B cell (primary cell): ENCODE results near the gene HS1BP3. TPM values are rescaled to one million over a fixed set of nuclear protein-coding genes. Genes with fewer than 3 reads are reported as not detected.

ENCODE experiments used
- ATAC-seq: fragments of 200-7000 bp; cut with Tn5 transposase; one replicate; pipeline ENCODE4 v1.10.0; 2021; ENCODE audit warnings: low read depth, mild to moderate bottlenecking, moderate number of reproducible peaks, moderate library complexity
- CTCF ChIA-PET: fragments of 350-600 bp; sonication (Branson Sonifier 250); formaldehyde crosslinking; loops from one replicate; lab custom pipeline; 2021; ENCODE audit warnings: antibody characterized with exemption, inconsistent platforms; lab: Charles Lee
- POLR2A ChIA-PET: fragments of 350-600 bp; sonication (Branson Sonifier 250); formaldehyde crosslinking; loops from one replicate; lab custom pipeline; 2021; ENCODE audit warnings: antibody characterized with exemption; lab: Charles Lee
- DNase-seq: peaks from one replicate; pipeline ENCODE4 v3.0.0; 2013
- H2AFZ ChIP-seq: 2 replicates; pipeline ENCODE4 v1.6.1; 2012; ENCODE audit warnings: mild to moderate bottlenecking, low read depth, low read length; ENCODE audit not compliant: insufficient read depth, poor library complexity, severe bottlenecking
- H3K27ac ChIP-seq, 2 donors: 1 replicate in 1 of 2; 2 replicates in 1 of 2; pipeline ENCODE4 v1.5.1; 2012 to 2013; ENCODE audit warnings: low read length in 2 of 2, mild to moderate bottlenecking in 2 of 2, moderate library complexity in 1 of 2
- H3K27me3 ChIP-seq, 4 experiments: fragments of 200-600 bp in 1 of 4; sonication (generic) in 1 of 4; replicated peaks in 1 of 4; 1 replicate in 2 of 4; 2 replicates in 2 of 4; pipeline versions ENCODE4 v1.6.1 to v1.7.0; 2013 to 2016; ENCODE audit warnings: low read length in 3 of 4, mild to moderate bottlenecking in 2 of 4, mixed read lengths in 1 of 4, moderate library complexity in 1 of 4; ENCODE audit not compliant: insufficient read depth in 4 of 4, control insufficient read depth in 3 of 4; ENCODE audit errors: control extremely low read depth in 1 of 4
- H3K36me3 ChIP-seq, 2 experiments: replicated peaks in 1 of 2; 1 replicate in 1 of 2; 2 replicates in 1 of 2; pipeline versions ENCODE4 v1.6.1 to v1.7.1; 2013; ENCODE audit warnings: low read length in 1 of 2; ENCODE audit not compliant: insufficient read depth in 2 of 2, control insufficient read depth in 1 of 2; ENCODE audit errors: control extremely low read depth in 1 of 2, extremely low read depth in 1 of 2
- H3K4me1 ChIP-seq, 2 donors: fragments of 200-600 bp in 1 of 2; sonication (generic) in 1 of 2; 1 replicate in 1 of 2; 2 replicates in 1 of 2; pipeline versions ENCODE4 v1.5.1 to v1.6.1; 2013 to 2017; ENCODE audit warnings: low read length in 2 of 2; ENCODE audit not compliant: control insufficient read depth in 2 of 2, insufficient read depth in 2 of 2
- H3K4me2 ChIP-seq: replicated peaks from 2 replicates; pipeline ENCODE3; 2012; ENCODE audit warnings: mild to moderate bottlenecking, low read depth, low read length; ENCODE audit not compliant: poor library complexity, severe bottlenecking
- H3K4me3 ChIP-seq, 5 experiments: fragments of 200-600 bp in 1 of 5; sonication (generic) in 1 of 5; 1 replicate in 3 of 5; 2 replicates in 2 of 5; pipeline versions ENCODE4 v1.5.1 to v1.7.0; 2011 to 2016; ENCODE audit warnings: low read length in 4 of 5, mild to moderate bottlenecking in 4 of 5, low read depth in 2 of 5, control low read depth in 1 of 5, moderate library complexity in 1 of 5; ENCODE audit not compliant: insufficient read depth in 1 of 5; ENCODE audit errors: control extremely low read depth in 1 of 5, extremely low read depth in 1 of 5
- H3K79me2 ChIP-seq: fragments of 200-600 bp; sonication (generic); one replicate; pipeline ENCODE4 v1.6.0; 2016; ENCODE audit warnings: low read length; ENCODE audit not compliant: control insufficient read depth, insufficient read depth
- H3K9ac ChIP-seq: fragments of 200-600 bp; sonication (generic); 2 replicates; pipeline ENCODE4 v1.6.1; 2017; ENCODE audit warnings: mild to moderate bottlenecking, low read length, moderate library complexity
- H3K9me3 ChIP-seq, 3 donors: one replicate each; pipeline versions ENCODE4 v1.6.1 to v1.7.1; 2013; ENCODE audit warnings: low read length in 2 of 3; ENCODE audit not compliant: control insufficient read depth in 2 of 3, insufficient read depth in 1 of 3; ENCODE audit errors: control extremely low read depth in 1 of 3
- H4K20me1 ChIP-seq: 2 replicates; pipeline ENCODE4 v1.6.0; 2012; ENCODE audit warnings: mild to moderate bottlenecking, low read length; ENCODE audit not compliant: insufficient read depth, control insufficient read depth, poor library complexity, severe bottlenecking
- H3K27ac Mint-ChIP-seq: one replicate; pipeline ENCODE4 v1.8.0; 2021; ENCODE audit warnings: mixed read lengths
- H3K27me3 Mint-ChIP-seq: one replicate; pipeline ENCODE4 v1.8.0; 2021; ENCODE audit warnings: mixed read lengths
- H3K4me1 Mint-ChIP-seq: one replicate; pipeline ENCODE4 v1.8.0; 2021; ENCODE audit warnings: mixed read lengths
- H3K4me3 Mint-ChIP-seq: one replicate; pipeline ENCODE4 v1.8.0; 2021; ENCODE audit warnings: mixed read lengths
- H3K9me3 Mint-ChIP-seq: one replicate; pipeline ENCODE4 v1.8.0; 2022; ENCODE audit warnings: mixed read lengths; ENCODE audit not compliant: insufficient read depth
- CTCF ChIP-seq: fragments of 200-600 bp; IDR thresholded peaks from one replicate; pipeline ENCODE4 v1.8.0; 2022; ENCODE audit warnings: antibody characterized with exemption, mild to moderate bottlenecking
- EZH2 ChIP-seq: IDR thresholded peaks from 2 replicates; pipeline ENCODE4 v1.6.1; 2012; ENCODE audit warnings: borderline replicate concordance, low read depth, mild to moderate bottlenecking, moderate library complexity, low read length; ENCODE audit not compliant: insufficient read depth, poor library complexity, severe bottlenecking
- WGBS: methylation state at CpG from one replicate; pipeline ENCODE4 v1.1.5; 2013; ENCODE audit warnings: missing lambda C conversion rate; ENCODE audit not compliant: insufficient coverage; 5-methylcytosine and 5-hydroxymethylcytosine counted together
- intact Hi-C: fragments of 100-400 bp; cut with micrococcal nuclease; formaldehyde crosslinking; loops from one replicate; pipeline ENCODE4 v1.10.0; 2022
- polyA plus RNA-seq: library from polyadenylated mRNA; depleted of rRNA; stranded (reverse); fragments of >200 nt; gene quantifications from 2 replicates; pipeline ENCODE4 v1.2.3, GENCODE V29; 2012
- total RNA-seq, 2 donors: library from RNA; stranded (reverse); fragments of 120-200 nt in 1 of 2; gene quantifications; 1 replicate in 1 of 2; 2 replicates in 1 of 2; pipeline versions ENCODE4 v1.2.3 to v1.2.4, GENCODE V29; 2013 to 2022

Gene HS1BP3
- total and polyA plus RNA-seq, 2 donors (not counting 1 experiment from before 2014, with no cell fraction given), result 27.8 to 28.7 TPM

GRCh38 chr2:20580690-20581437 is 70.0 kb downstream of the HS1BP3 start:
- Histone ChIP-seq H3K79me2 (no peaks in the 10 kb centered on the region), H3K27me3 (no peaks in the 10 kb centered on the region), H3K4me2 (no peak overlapping the region), H3K9ac (no peak overlapping the region), H3K36me3 (no peaks in the 10 kb centered on the region), H3K9me3 (peaks cover 0 to 11% (median 4%) of the 10 kb centered on the region in 3 donors), H3K4me3 (no peak overlapping the region), H2AFZ (no peak overlapping the region), H3K4me1 (peaks cover 27 to 33% of the 10 kb centered on the region in 2 donors), H3K27ac (no peak overlapping the region), H4K20me1 (no peaks in the 10 kb centered on the region)
- ChIA-PET POLR2A (no interaction called here), CTCF (interaction anchor here (0.6 kb wide), 1 partner anchor 82 kb away, joined by 4 read pairs; no protein-coding TSS in a partner anchor)
- TF ChIP-seq CTCF (no peak), EZH2 (no peak)
- intact Hi-C loops, result no loop called here
- no peak for DNase-seq
- H3K9me3 Mint-ChIP-seq, result no peaks in the 10 kb centered on the region
- no peak overlapping the region for H3K27ac Mint-ChIP-seq
- H3K27me3 Mint-ChIP-seq, result peaks cover 6% of the 10 kb centered on the region
- H3K4me3 Mint-ChIP-seq, result no peak overlapping the region
- 100% methylated on average over 3 of the region's 4 CpGs for WGBS
- ATAC-seq, result no peak
- H3K4me1 Mint-ChIP-seq, result peaks cover 23% of the 10 kb centered on the region

- intact Hi-C loops, result loop anchor here (5.0 kb wide), 1 partner anchor 133 kb away; the partner anchor contains the start of gene RHOB
- CTCF ChIA-PET, result no interaction called here
Observed at GRCh38 chr2:20579866-20580265, 71.0 kb downstream of the HS1BP3 start.

More at GRCh38 chr2:20579866-20580265, 71.0 kb downstream of the HS1BP3 start:
- no peak for ATAC-seq
- H3K4me1 ChIP-seq, result peaks cover 27 to 34% of the 10 kb centered on the region in 2 donors
- H3K79me2 ChIP-seq, result no peaks in the 10 kb centered on the region
- POLR2A ChIA-PET, result no interaction called here
- no peaks in the 10 kb centered on the region for H3K9me3 Mint-ChIP-seq
- no CpG with 5 or more reads among the region's 1 CpG for WGBS
- H3K27me3 ChIP-seq, result no peaks in the 10 kb centered on the region
- no peak for TF ChIP-seq CTCF
- no peak for TF ChIP-seq EZH2
- no peak overlapping the region for H2AFZ ChIP-seq
- no peaks in the 10 kb centered on the region for H3K36me3 ChIP-seq
- no peak overlapping the region for H3K9ac ChIP-seq
- H3K27me3 Mint-ChIP-seq, result no peaks in the 10 kb centered on the region
- no peak overlapping the region for H3K27ac ChIP-seq
- H3K4me3 Mint-ChIP-seq, result no peak overlapping the region
- H3K4me1 Mint-ChIP-seq, result peaks cover 23% of the 10 kb centered on the region
- DNase-seq, result no peak
- H3K4me3 ChIP-seq, result no peak overlapping the region
- H4K20me1 ChIP-seq, result no peaks in the 10 kb centered on the region
- no peak overlapping the region for H3K27ac Mint-ChIP-seq
- peaks cover 0 to 11% (median 4%) of the 10 kb centered on the region in 3 donors for H3K9me3 ChIP-seq
- H3K4me2 ChIP-seq, result no peak overlapping the region
